WI38 (cell line): ENCODE data around the gene ISG15.

Experiments
- H3K4me3 ChIP-seq: 2 replicates; pipeline ENCODE4 v1.5.1; 2011; ENCODE audit warnings: low read depth, mild to moderate bottlenecking, control low read depth, low read length
- CTCF ChIP-seq: IDR thresholded peaks from 2 replicates; pipeline ENCODE4 v1.5.1; 2012; ENCODE audit warnings: low read depth, mild to moderate bottlenecking, control low read depth, low read length

The ISG15 gene

GRCh38 chr1:1051127-1051810 is 38.0 kb downstream of the ISG15 start:
- no peak for TF ChIP-seq CTCF

GRCh38 chr1:1052003-1052840 is 38.9 kb downstream of the ISG15 start:
- no peak overlapping the region for H3K4me3 ChIP-seq
- TF ChIP-seq CTCF, result no peak

More at GRCh38 chr1:1051127-1051810, 38.0 kb downstream of the ISG15 start:
- H3K4me3 ChIP-seq, result no peak overlapping the region

- H3K4me3 ChIP-seq, result no peak overlapping the region
- TF ChIP-seq CTCF, result no peak
Observed at GRCh38 chr1:1053022-1053421, 39.7 kb downstream of the ISG15 start.

- no peak for TF ChIP-seq CTCF
- no peak overlapping the region for H3K4me3 ChIP-seq
Observed at GRCh38 chr1:1053682-1054081, 40.4 kb downstream of the ISG15 start.

- no peak for TF ChIP-seq CTCF
- H3K4me3 ChIP-seq, result no peak overlapping the region
Observed at GRCh38 chr1:1054099-1054700, 40.9 kb downstream of the ISG15 start.

GRCh38 chr1:1054971-1055370 is 41.7 kb downstream of the ISG15 start:
- no peak overlapping the region for H3K4me3 ChIP-seq
- TF ChIP-seq CTCF, result no peak
